ENCODE data around the gene SDC4.
A peak's percentile ranks its signal among the peaks of the same experiment; 100 is the strongest.

DNA sequence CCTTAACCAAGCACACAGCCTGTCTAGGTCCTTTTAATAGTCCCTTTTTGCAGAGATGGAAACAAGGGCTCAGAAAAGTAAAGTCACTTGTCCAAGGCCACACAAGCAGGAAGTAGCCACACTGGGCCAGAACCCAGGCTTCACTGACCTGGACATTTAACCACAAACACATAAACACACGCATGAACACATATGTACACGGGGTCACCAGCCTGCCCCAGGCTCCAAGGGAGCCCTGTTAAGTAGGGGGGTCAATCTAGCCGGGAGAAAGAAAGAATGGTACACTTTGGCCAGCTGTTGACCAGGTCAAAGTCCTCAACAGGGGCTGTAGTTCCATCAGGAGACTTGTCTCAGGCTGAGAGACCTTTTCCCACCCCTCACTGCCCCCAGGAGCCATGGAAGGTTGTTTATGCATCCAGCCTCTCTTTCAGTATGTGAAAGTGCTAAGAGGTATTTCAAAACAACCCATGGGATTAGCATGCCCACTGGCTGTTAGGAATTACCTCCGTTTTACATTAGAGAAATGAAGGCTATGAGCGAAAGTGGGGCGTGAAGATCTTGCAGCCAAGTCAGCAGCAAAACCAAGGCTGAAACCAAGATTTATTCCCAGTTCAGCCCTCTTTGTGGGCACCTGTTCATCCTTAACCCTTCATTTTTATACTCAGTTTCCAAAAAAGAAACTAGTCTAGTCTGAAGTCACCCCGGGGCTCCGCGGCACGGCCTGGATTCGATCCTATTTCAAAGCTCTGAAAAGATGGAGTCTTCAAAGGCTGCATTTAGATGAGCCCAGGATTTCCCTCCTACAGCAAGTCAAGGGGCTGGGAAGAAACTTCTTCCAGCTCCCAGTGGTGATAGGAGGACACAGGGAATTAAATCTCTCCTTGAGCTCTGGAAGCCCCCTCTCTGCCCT, 9.8 kb downstream of the SDC4 start:
- TF ChIP-seq POLR2A (IDR thresholded peaks at IDR 0.05) (peak in 1 of 4 donors; percentile 7), POLR2AphosphoS5 (IDR thresholded peaks at IDR 0.05) (no peak)
